GM12892 (cell line): ENCODE results near the gene TMEM179.

Experiments used
- POLR2A ChIP-seq: IDR thresholded peaks from 2 replicates; pipeline ENCODE4 v1.6.1; 2011; ENCODE audit warnings: low read depth, low read length, control low read depth
- TAF1 ChIP-seq: IDR thresholded peaks from 2 replicates; pipeline ENCODE4 v1.6.1; 2011; ENCODE audit warnings: low read depth, mild to moderate bottlenecking, control low read depth, low read length, borderline replicate concordance

- TF ChIP-seq TAF1, result no peak
- TF ChIP-seq POLR2A, result no peak
Observed at GRCh38 chr14:104644091-104644635, 39.6 kb upstream of the TMEM179 start.
